Glomerular visceral epithelial cell (primary cell): Measurements from ENCODE around the gene STRN.
A peak's percentile ranks its signal among the peaks of the same experiment; 100 is the strongest.
"Not testable (repeated sequence)": the region's sequence is repeated elsewhere in the genome, so short reads cannot be mapped to it uniquely, and the experiment has no call there.

Experiments
- DNase-seq: peaks from one replicate; pipeline ENCODE4 v3.0.0-alpha.2; 2016; ENCODE audit errors: extremely low spot score

The STRN gene

DNA sequence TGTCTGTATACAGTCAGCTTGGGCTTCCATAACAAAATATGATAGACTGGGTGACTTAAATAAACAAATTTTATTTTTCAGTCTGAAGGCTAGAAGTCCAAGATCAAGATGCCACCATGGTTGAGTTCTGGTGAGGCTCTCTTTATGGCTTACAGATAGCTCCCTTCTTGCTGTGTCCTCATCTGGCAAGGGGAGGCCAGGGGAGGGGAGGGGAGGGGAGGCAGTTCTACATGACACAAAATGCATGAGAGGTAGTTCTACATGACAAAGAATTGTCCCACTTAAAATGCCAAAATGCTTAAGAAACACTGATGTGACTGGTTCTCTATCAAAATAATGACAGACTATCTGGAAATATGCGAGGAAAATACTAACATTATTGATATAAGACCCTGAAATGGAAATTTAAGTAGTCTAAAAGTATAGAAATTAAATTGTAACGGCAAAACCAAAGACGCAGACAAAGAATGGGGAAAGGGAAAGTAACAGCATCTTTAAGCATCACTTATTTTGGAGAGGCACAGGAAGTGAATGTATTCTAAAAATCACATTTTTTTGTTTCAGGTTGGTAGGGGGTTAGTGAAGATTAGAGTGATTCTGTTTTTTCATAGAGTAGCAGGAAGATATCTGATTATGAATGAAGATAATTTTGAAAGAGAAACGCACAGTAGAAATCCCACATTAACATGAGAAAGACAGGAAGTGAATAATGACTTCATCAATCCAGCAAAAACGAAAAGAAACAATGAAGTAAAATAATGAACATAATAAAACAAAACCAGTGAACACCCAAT lies 131.4 kb downstream of the STRN start:
- DNase-seq = no peak

GRCh38 chr2:36834203-36834602 lies 132.1 kb downstream of the STRN start:
- DNase-seq = no peak

DNA sequence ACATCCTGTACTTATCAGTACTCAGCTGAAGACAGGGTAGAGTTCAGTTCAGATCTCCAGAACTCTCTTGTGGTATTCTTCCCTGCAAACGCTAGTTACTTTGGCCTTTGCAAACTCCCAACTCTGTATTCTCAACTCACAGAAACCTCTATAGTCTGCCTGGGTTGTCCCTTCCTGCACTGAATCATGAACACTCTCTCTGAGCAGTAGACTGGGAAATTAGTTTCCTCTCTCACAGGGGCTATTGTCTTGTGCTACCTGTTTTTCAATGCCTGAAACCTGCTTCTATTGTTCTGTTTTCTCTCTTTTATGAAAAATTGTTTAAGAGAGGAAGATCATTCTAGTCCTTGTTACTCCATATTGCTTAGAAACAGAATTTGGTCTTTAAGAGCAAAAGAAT lies 135.2 kb downstream of the STRN start:
- no peak for DNase-seq

DNA sequence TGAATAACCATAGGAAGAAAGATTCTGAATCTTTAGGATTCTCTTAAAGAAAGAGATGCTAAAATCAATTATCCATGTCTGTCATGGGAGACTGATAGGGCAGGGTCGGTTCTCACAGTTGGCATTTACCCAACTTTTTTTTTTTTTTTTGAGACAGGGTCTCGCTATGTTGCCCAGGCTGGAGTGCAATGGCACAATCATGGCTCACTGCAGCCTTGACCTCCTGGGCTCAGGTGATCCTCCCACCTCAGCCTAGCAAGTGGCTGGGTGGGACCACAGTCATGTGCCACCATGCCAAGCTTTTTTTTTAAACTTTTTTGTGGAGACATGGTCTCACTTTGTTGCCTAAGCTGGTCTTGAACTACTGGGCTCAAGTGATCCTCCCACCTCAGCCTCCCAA lies 141.7 kb downstream of the STRN start:
- DNase-seq = not testable (repeated sequence)

GRCh38 chr2:36824273-36824672 lies 142.1 kb downstream of the STRN start:
- no peak for DNase-seq

- DNase-seq = no peak
Observed at GRCh38 chr2:36823862-36824261, 142.5 kb downstream of the STRN start.

DNA sequence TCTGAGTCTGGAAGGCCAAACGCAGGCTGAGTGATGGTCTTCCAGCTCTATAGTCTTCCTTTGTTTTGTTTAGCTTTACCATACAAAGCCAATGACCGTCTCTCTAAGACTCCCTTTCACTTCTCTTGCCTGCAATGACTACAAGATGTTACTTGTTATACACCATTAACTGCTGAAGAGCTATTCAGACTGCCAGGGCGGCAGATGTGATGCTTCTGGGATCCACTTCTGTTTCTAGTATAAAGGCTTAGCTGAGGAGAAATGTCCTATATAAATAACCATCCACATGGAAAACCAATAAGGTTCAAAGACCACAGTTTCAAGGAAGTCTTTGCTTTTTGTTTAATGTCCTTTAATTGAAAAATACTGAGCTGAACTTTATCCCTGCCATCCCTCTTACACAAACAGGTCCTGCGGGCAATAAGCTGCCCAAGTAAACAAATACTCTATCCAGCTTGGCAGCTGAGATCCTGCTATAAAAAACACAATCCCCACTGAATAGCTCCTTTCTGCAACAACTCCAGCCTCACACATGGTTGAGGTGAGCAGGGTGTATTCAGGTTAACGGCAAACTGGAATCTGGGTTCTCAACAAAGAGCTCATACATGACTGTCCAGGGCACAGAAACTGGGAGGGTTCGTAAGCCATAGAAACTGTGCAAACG lies 145.3 kb downstream of the STRN start:
- DNase-seq = no peak

GRCh38 chr2:36819095-36819711 lies 147.1 kb downstream of the STRN start:
- no peak for DNase-seq

DNA sequence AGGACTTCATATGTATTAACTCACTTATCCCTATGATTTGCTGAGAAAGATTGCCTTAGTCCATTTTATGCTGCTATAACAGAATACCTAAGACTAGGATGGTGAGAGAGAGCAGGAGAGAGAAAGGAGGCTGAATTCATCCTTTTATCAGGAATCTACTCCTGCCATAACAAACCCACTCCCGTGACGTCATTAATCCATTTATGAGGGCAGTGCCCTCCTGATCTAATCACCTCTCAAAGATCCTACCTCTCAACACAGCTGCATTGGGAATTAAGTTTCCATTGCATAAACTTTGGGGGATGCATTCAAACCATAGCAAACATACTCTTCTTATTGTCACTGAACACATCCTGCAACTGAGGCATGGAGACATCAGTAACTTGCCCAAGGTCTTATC lies 147.8 kb downstream of the STRN start:
- no peak for DNase-seq

DNA sequence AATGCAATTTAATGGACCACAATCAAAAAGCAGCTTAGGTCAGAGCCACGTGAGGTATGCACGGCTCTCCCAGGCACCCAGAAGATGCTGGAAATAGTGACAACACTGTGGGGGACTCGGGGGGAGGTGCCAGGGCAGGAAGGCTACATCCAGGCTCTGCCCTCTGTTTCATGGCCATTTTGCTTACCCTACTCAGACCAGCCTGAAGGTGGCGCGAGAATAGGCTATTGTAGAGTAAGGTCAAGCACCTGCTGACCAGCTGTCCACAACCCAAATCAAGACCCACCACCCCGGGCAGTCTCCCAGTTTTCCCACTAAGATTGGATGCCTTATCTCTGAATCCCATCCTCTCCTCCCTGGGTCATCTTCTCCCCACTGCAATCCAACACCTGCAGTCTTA lies 154.1 kb downstream of the STRN start:
- peak; percentile 6 for DNase-seq

DNA sequence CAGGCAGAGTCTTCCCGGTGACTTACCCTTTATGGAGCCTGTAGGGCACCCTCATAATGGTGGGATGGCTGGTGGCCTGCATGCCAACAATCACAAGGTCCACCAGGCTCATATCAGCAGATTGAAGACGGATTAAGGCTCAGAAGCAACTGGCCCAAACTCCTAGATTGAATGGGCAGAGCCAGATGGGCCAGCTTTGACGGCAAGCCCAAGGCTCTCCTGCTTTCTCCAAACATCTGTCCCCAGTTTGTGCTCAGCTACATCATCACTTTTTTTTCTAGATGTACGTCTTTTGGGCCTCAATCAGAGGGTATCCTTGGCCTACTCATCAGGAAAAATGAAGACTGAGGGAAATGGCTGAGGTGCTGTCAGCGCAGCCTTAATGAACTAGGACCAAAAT lies 155.3 kb downstream of the STRN start:
- no peak for DNase-seq

DNA sequence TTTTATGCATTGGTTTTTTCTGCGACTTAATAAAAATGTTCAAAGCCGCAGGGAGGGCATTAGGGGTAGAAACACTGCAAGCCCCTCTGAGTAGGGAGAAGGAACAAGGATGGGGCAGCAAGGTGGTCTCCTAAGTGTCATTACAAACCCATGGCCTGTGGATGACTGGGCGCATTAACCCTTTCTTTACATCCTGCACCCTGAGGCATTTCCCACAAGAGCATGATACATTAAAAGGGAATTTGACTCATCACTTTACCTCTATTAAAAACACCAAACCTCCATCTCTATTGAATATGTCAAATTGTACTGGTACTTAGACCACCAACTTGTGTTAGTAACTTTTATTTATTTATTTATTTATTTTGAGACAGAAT lies 157.3 kb downstream of the STRN start:
- no peak for DNase-seq

DNA sequence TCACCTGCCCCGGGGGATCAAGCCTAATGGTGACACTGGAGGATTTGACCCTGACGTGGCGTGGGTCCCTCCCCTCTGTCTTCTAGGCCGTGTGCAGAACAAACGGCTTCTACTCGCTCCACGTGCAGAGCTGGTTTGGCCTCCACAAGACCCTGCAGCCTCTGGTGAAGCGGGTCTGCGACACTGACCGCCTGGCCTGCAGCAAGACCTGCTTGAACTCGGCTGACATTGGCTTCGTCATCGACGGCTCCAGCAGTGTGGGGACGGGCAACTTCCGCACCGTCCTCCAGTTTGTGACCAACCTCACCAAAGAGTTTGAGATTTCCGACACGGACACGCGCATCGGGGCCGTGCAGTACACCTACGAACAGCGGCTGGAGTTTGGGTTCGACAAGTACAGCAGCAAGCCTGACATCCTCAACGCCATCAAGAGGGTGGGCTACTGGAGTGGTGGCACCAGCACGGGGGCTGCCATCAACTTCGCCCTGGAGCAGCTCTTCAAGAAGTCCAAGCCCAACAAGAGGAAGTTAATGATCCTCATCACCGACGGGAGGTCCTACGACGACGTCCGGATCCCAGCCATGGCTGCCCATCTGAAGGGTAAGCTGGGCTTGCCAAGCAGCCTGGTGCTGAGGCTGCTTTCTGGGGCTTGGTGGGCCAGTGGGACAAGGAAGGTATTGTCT lies 157.8 kb downstream of the STRN start:
- DNase-seq = no peak

GRCh38 chr2:36807223-36807886 lies 159.0 kb downstream of the STRN start:
- no peak for DNase-seq

DNA sequence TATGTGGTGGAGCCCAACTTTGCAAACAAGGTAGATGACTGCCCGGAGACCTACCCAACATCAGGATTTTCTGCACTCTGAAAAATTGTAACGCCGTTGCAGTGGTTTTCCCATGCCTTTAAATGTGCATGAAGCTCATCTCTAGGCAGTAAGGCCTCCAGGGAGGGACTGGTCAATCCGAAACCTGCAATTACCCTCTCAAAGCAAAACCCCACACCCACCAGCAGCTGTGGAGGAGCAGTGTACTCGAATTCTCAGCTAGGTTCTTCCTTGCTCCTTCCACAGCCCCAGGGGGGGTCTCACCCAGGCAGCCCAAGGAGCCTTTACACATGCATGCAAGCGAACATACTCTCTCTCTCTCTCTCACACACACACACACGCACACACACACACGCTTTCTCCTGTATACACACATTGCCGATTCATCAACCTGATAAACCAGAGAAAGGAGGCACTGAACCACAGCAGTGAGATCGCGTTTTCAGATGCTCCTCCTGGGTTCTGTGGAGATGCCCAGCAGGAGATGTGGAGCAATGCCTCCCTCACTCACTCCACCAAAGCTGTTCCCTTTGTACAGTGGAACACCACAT lies 160.6 kb downstream of the STRN start:
- DNase-seq = no peak

DNA sequence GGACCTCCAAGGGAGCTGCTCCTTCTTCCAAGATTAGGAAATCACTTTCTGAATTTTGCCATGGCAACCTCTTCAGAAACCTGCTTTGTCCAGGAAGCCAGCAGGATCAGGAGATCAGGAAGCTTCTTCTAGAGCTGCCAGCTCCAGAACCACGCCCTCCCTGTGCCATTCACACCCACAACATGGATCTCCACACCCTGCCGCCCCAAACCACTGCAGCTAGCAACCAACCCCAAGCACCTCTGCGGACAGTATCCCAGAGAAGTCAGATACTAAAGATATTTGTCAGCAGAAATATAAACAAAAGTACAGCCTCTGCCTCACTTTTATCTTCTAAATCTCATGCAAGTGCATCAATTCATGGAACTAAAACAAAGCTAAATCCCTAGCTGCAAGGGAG lies 163.4 kb downstream of the STRN start:
- DNase-seq = no peak

GRCh38 chr2:36801088-36801487 lies 165.2 kb downstream of the STRN start:
- no peak for DNase-seq

- DNase-seq = no peak
Observed at GRCh38 chr2:36800381-36800780, 166.0 kb downstream of the STRN start.

DNA sequence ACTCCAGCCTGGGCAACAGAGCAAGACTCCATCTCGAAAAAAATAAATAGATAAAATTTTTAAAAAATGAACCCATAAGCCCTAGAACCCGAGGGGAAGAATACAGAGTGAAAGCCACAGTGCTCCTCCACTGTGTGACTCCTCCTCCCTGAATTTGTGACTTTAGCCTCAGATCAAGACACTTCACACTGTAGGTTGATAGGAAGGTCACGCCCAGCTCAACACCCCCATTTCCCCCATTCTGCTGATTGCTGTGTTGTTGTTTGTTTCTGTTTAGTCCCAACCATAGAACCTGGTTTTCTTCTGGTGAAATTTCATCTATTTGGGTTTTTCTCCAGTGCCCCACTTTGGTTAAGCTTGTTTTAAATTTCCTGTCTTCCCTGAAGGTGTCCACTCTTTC lies 167.6 kb downstream of the STRN start:
- no peak for DNase-seq

DNA sequence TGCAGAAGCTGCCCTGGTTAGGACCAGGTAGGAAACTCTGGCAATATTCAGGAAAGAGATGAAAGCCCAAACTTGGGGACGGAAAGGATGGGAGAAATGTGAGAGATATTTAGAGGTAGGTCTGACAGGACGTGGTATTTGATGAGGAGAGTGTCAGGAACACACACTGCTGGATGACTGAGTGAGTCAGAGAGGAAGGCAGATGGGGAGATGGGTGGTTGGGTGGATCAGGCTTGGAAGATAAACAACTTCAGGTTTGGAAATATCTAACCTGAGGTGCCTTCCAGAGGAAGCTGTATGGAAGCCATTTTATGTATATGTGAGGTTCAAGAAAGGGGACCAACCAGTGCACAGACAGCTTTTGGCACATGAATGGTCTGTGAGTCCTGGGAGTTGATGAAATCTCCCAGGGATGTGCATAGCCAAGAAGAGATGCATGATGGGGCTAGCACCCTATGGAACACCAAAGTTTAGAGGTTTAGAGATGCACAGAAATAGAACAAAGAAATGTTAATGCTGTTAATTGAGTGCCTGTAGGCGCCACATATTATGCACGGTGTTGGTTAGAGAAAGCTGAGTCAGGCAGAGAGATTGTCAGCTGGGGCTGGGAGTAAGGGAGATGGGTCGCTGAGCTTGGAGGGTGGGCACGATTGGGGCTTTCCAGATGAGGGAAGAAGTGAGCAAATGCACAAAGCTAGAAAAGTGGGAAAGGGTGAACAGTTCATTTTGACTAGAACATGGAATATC lies 168.8 kb downstream of the STRN start:
- no peak for DNase-seq
